Jurkat, Clone E6-1 (cell line): ENCODE data around the gene DBNDD1.
A peak's percentile ranks its signal among the peaks of the same experiment; 100 is the strongest.
"Not testable (repeated sequence)": the region's sequence is repeated elsewhere in the genome, so short reads cannot be mapped to it uniquely, and the experiment has no call there.

Experiments
- DNase-seq: peaks from one replicate; pipeline ENCODE4 v3.0.0-alpha.2; 2011; ENCODE audit warnings: low read depth, low spot score
- H3K4me3 ChIP-seq: 2 replicates; pipeline ENCODE4 v1.5.1; 2011; ENCODE audit warnings: mild to moderate bottlenecking, low read length, control low read depth, moderate library complexity

DBNDD1 gene

GRCh38 chr16:89996178-89996489, 23.1 kb downstream of the DBNDD1 start:
- no peak overlapping the region for H3K4me3 ChIP-seq
- no peak for DNase-seq

- not testable (repeated sequence) for DNase-seq, H3K4me3 ChIP-seq
These were observed 23.6 kb downstream of the DBNDD1 start for GRCh38 chr16:89995475-89996177.

GRCh38 chr16:89994721-89995474, 24.4 kb downstream of the DBNDD1 start:
- H3K4me3 ChIP-seq, DNase-seq: not testable (repeated sequence)

- no peak for DNase-seq
- no peak overlapping the region for H3K4me3 ChIP-seq
These were observed 24.9 kb downstream of the DBNDD1 start for GRCh38 chr16:89994389-89994720.

GRCh38 chr16:89993971-89994370, 25.3 kb downstream of the DBNDD1 start:
- no peak for DNase-seq
- H3K4me3 ChIP-seq: no peak overlapping the region

GRCh38 chr16:89993377-89993776, 25.9 kb downstream of the DBNDD1 start:
- no peak overlapping the region for H3K4me3 ChIP-seq
- DNase-seq: no peak

- DNase-seq: no peak
- no peak overlapping the region for H3K4me3 ChIP-seq
These were observed 28.5 kb downstream of the DBNDD1 start for GRCh38 chr16:89990799-89991198.

GRCh38 chr16:89988951-89989350, 30.3 kb downstream of the DBNDD1 start:
- H3K4me3 ChIP-seq: no peak overlapping the region
- no peak for DNase-seq

- H3K4me3 ChIP-seq: no peak overlapping the region
- DNase-seq: no peak
These were observed 32.1 kb downstream of the DBNDD1 start for GRCh38 chr16:89987169-89987568.

- no peak overlapping the region for H3K4me3 ChIP-seq
- DNase-seq: no peak
These were observed 32.7 kb downstream of the DBNDD1 start for GRCh38 chr16:89986600-89986999.

- H3K4me3 ChIP-seq: no peak overlapping the region
- no peak for DNase-seq
These were observed 34.0 kb downstream of the DBNDD1 start for GRCh38 chr16:89985219-89985618.

- no peak for DNase-seq
- no peak overlapping the region for H3K4me3 ChIP-seq
These were observed 35.0 kb downstream of the DBNDD1 start for GRCh38 chr16:89984216-89984615.

- no peak overlapping the region for H3K4me3 ChIP-seq
- no peak for DNase-seq
These were observed 35.7 kb downstream of the DBNDD1 start for GRCh38 chr16:89983536-89983935.

GRCh38 chr16:89982318-89982717, 36.9 kb downstream of the DBNDD1 start:
- no peak for DNase-seq
- no peak overlapping the region for H3K4me3 ChIP-seq

GRCh38 chr16:89981414-89981813, 37.8 kb downstream of the DBNDD1 start:
- no peak overlapping the region for H3K4me3 ChIP-seq
- no peak for DNase-seq

GRCh38 chr16:89974870-89975269, 44.4 kb downstream of the DBNDD1 start:
- H3K4me3 ChIP-seq: no peak overlapping the region
- DNase-seq: no peak

GRCh38 chr16:89973654-89974335, 45.5 kb downstream of the DBNDD1 start:
- DNase-seq: no peak
- H3K4me3 ChIP-seq: peak overlapping the region; percentile 93

GRCh38 chr16:89973235-89973634, 46.0 kb downstream of the DBNDD1 start:
- H3K4me3 ChIP-seq: peak overlapping the region; percentile 93
- no peak for DNase-seq

- peak; percentile 80 for DNase-seq
- peak overlapping the region; percentile 93 for H3K4me3 ChIP-seq
These were observed 46.7 kb downstream of the DBNDD1 start for GRCh38 chr16:89972244-89973234.
